ENCODE measurements around the gene WDR7.

Gene WDR7

GRCh38 chr18:56650944-56651770 is at the start of gene WDR7:
WDR7 (plus strand) TSS chr18:56651359; CDS start chr18:56672516, 21,157 bp downstream.
- DNase-seq = peak; percentile 65 to 99 (median 95)

GRCh38 chr18:56606618-56607017 is 44.5 kb upstream of the WDR7 start:
- no peak for DNase-seq

GRCh38 chr18:56615738-56616520 is 35.2 kb upstream of the WDR7 start:
- DNase-seq = no peak

- DNase-seq = no peak
These were observed 23.2 kb upstream of the WDR7 start for GRCh38 chr18:56627991-56628390.

- no peak for DNase-seq
These were observed 18.8 kb upstream of the WDR7 start for GRCh38 chr18:56632070-56633022.

GRCh38 chr18:56635007-56635406 is 16.2 kb upstream of the WDR7 start:
- DNase-seq = no peak

GRCh38 chr18:56637176-56637575 is 14.0 kb upstream of the WDR7 start:
- no peak for DNase-seq

GRCh38 chr18:56637711-56638231 is 13.4 kb upstream of the WDR7 start:
- DNase-seq = peak in 8 of 56 donors; percentile 27 to 54 (median 45)

- peak; percentile 86 to 99 (median 96) for DNase-seq
These were observed 12.7 kb upstream of the WDR7 start, which contains the start of gene TXNL1 for GRCh38 chr18:56638232-56639103. TXNL1 (minus strand) TSS chr18:56638592; CDS start chr18:56638440, 152 bp downstream.

GRCh38 chr18:56639104-56639381 is 12.1 kb upstream of the WDR7 start:
- peak in 1 of 56 donors; percentile 16 for DNase-seq

GRCh38 chr18:56639571-56639970 is 11.6 kb upstream of the WDR7 start:
- no peak for DNase-seq

GRCh38 chr18:56641714-56642337 is 9.3 kb upstream of the WDR7 start:
- DNase-seq = no peak

GRCh38 chr18:56643381-56643780 is 7.8 kb upstream of the WDR7 start:
- DNase-seq = no peak

GRCh38 chr18:56645415-56646016 is 5.6 kb upstream of the WDR7 start:
- DNase-seq = no peak

- DNase-seq = no peak
These were observed 4.1 kb upstream of the WDR7 start for GRCh38 chr18:56647071-56647470.

GRCh38 chr18:56647951-56648893 is 2.9 kb upstream of the WDR7 start:
- DNase-seq = no peak

- no peak for DNase-seq
These were observed 1.2 kb upstream of the WDR7 start for GRCh38 chr18:56649996-56650395.

GRCh38 chr18:56651771-56652092 is 573 bp downstream of the WDR7 start:
- no peak for DNase-seq
